Nephron progenitor cell (in vitro differentiated cells): ENCODE measurements around the gene TRIM25.

ENCODE experiments used
- DNase-seq: peaks from one replicate; pipeline ENCODE4 v3.0.0; 2021
- H3K27ac Mint-ChIP-seq: 2 replicates; pipeline ENCODE4 v1.8.0; 2021; ENCODE audit warnings: mild to moderate bottlenecking, moderate library complexity, mixed read lengths
- H3K27me3 Mint-ChIP-seq: 2 replicates; pipeline ENCODE4 v1.8.0; 2021; ENCODE audit warnings: mild to moderate bottlenecking, low read depth, mixed read lengths; ENCODE audit not compliant: poor library complexity
- H3K36me3 Mint-ChIP-seq: 2 replicates; pipeline ENCODE4 v1.8.0; 2021; ENCODE audit warnings: low read depth, mixed read lengths
- H3K4me1 Mint-ChIP-seq: 2 replicates; pipeline ENCODE4 v1.8.0; 2021; ENCODE audit warnings: mixed read lengths
- H3K4me3 Mint-ChIP-seq: 2 replicates; pipeline ENCODE4 v1.8.0; 2021; ENCODE audit warnings: mild to moderate bottlenecking, moderate library complexity, mixed read lengths
- H3K9me3 Mint-ChIP-seq: 2 replicates; pipeline ENCODE4 v1.8.0; 2021; ENCODE audit warnings: mild to moderate bottlenecking, moderate library complexity, mixed read lengths
- CTCF ChIP-seq: fragments of 200-600 bp; sonication (generic); IDR thresholded peaks from 2 replicates; pipeline ENCODE4 v1.5.0; 2021; ENCODE audit warnings: antibody characterized with exemption

Gene TRIM25

DNA sequence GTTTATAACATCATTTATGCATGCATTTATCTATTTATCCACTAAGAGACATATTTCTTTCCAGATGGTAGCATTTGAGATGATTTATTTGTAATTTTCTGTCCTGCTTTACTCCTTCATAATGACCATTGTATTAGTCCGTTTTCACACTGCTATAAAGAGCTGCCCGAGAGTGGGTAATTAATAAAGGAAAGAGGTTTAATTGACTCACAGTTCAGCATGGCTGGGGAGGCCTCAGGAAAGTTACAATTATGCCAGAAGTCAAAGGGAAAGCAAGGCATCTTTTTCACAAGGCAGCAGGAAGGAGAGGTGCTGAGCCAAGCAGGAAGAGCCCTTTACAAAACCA, 28.6 kb downstream of the TRIM25 start:
- peaks cover 29% of the 10 kb centered on the region for H3K9me3 Mint-ChIP-seq
- no peak overlapping the region for H3K4me3 Mint-ChIP-seq
- no peak for DNase-seq
- H3K27me3 Mint-ChIP-seq: no peaks in the 10 kb centered on the region
- H3K36me3 Mint-ChIP-seq: peaks cover 33% of the 10 kb centered on the region
- H3K4me1 Mint-ChIP-seq: no peaks in the 10 kb centered on the region
- TF ChIP-seq CTCF: no peak
- H3K27ac Mint-ChIP-seq: no peak overlapping the region

- Mint-ChIP-seq H3K27ac (no peak overlapping the region), H3K9me3 (peaks cover 29% of the 10 kb centered on the region), H3K4me3 (no peak overlapping the region), H3K27me3 (no peaks in the 10 kb centered on the region), H3K36me3 (peaks cover 31% of the 10 kb centered on the region), H3K4me1 (no peaks in the 10 kb centered on the region)
- TF ChIP-seq CTCF: no peak
- no peak for DNase-seq
Measured at GRCh38 chr17:56884483-56885311, 29.2 kb downstream of the TRIM25 start.

DNA sequence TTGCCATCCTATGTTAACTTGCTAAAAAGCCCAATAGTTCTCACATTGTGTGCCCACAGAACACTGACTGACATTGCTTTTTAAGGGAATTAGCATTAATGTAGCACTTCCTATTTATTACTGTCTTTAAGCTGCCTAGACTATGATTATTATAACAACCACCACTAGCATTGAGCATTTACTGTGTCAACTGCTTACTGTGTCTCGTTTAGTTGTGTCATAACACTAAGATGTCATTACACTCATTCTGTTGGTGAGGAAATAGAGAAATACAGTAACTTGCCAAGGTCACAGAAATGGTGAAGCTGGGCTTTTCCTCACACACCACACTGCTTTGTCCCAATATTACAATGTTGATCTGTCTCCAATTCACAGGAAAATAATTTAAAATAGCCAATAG, 30.2 kb downstream of the TRIM25 start:
- DNase-seq: no peak
- H3K4me1 Mint-ChIP-seq: no peaks in the 10 kb centered on the region
- no peak for TF ChIP-seq CTCF
- H3K9me3 Mint-ChIP-seq: peaks cover 23% of the 10 kb centered on the region
- H3K27me3 Mint-ChIP-seq: no peaks in the 10 kb centered on the region
- peaks cover 25% of the 10 kb centered on the region for H3K36me3 Mint-ChIP-seq
- H3K27ac Mint-ChIP-seq: no peak overlapping the region
- H3K4me3 Mint-ChIP-seq: no peak overlapping the region

GRCh38 chr17:56881685-56882295, 32.1 kb downstream of the TRIM25 start:
- DNase-seq: no peak
- Mint-ChIP-seq H3K9me3 (peaks cover 12% of the 10 kb centered on the region), H3K4me1 (no peaks in the 10 kb centered on the region), H3K4me3 (no peak overlapping the region), H3K27me3 (peaks cover 7% of the 10 kb centered on the region), H3K27ac (no peak overlapping the region), H3K36me3 (peaks cover 8% of the 10 kb centered on the region)
- no peak for TF ChIP-seq CTCF

GRCh38 chr17:56880571-56880970, 33.3 kb downstream of the TRIM25 start:
- Mint-ChIP-seq H3K27ac (peak overlapping the region; percentile 71), H3K4me1 (no peaks in the 10 kb centered on the region), H3K36me3 (no peaks in the 10 kb centered on the region), H3K4me3 (no peak overlapping the region), H3K27me3 (peaks cover 10% of the 10 kb centered on the region), H3K9me3 (peaks cover 7% of the 10 kb centered on the region)
- no peak for DNase-seq
- no peak for TF ChIP-seq CTCF

DNA sequence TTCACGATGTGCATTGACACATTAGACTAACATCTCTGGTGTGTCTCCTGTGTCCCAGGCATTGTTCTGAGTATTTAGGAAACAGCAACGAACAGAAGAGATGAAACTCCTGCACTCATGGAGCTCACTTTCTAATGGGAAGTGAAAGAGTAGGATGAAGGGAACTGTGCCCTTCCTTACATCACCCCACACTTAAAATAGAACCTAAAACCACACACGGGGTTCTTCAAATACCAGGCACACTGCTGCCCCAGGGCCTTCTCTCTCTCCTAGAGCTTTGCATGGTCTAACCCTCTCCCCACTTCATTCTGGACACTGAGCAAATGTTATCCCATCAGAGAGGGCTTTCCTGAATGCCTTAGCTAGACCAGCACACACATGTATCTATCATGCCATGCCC, 33.7 kb downstream of the TRIM25 start:
- Mint-ChIP-seq H3K27me3 (peaks cover 10% of the 10 kb centered on the region), H3K4me3 (no peak overlapping the region), H3K36me3 (no peaks in the 10 kb centered on the region), H3K27ac (peak overlapping the region; percentile 71), H3K9me3 (peaks cover 7% of the 10 kb centered on the region), H3K4me1 (no peaks in the 10 kb centered on the region)
- TF ChIP-seq CTCF: no peak
- no peak for DNase-seq
